Activated gamma-delta T cell treated with Interleukin-2 at 50 U/mL for 16 hours (primary cell): ENCODE data around the gene DDX31.

Experiments used
- DNase-seq: peaks from one replicate; pipeline ENCODE4 v3.0.0-alpha.2; 2020

The DDX31 gene

GRCh38 chr9:132591751-132592314 lies 78.0 kb downstream of the DDX31 start:
- DNase-seq = no peak

- no peak for DNase-seq
Measured at GRCh38 chr9:132591244-132591643, 78.5 kb downstream of the DDX31 start.

GRCh38 chr9:132590318-132591182 lies 79.2 kb downstream of the DDX31 start:
- DNase-seq = no peak

GRCh38 chr9:132590037-132590317 lies 79.8 kb downstream of the DDX31 start:
- DNase-seq = no peak

- DNase-seq = no peak
Measured at GRCh38 chr9:132589148-132590036, 80.4 kb downstream of the DDX31 start.

- no peak for DNase-seq
Measured at GRCh38 chr9:132588501-132589147, 81.2 kb downstream of the DDX31 start.

- no peak for DNase-seq
Measured at GRCh38 chr9:132588098-132588497, 81.7 kb downstream of the DDX31 start.

- no peak for DNase-seq
Measured at GRCh38 chr9:132587592-132587955, 82.2 kb downstream of the DDX31 start.

- DNase-seq = no peak
Measured at GRCh38 chr9:132586830-132587591, 82.8 kb downstream of the DDX31 start.

GRCh38 chr9:132585954-132586829 lies 83.6 kb downstream of the DDX31 start:
- DNase-seq = no peak

GRCh38 chr9:132584601-132585560 lies 84.9 kb downstream of the DDX31 start:
- DNase-seq = no peak

GRCh38 chr9:132583584-132584304 lies 86.0 kb downstream of the DDX31 start:
- DNase-seq = no peak

- no peak for DNase-seq
Measured at GRCh38 chr9:132582786-132583583, 86.8 kb downstream of the DDX31 start.

- no peak for DNase-seq
Measured at GRCh38 chr9:132582276-132582785, 87.5 kb downstream of the DDX31 start, which contains the start of gene BARHL1. Gene BARHL1 (plus strand): TSS chr9:132582606. CDS start chr9:132582798, 192 bp downstream.

- DNase-seq = no peak
Measured at GRCh38 chr9:132579427-132579798, 90.4 kb downstream of the DDX31 start.

GRCh38 chr9:132578367-132578932 lies 91.3 kb downstream of the DDX31 start:
- no peak for DNase-seq

- no peak for DNase-seq
Measured at GRCh38 chr9:132577119-132577518, 92.7 kb downstream of the DDX31 start.

- no peak for DNase-seq
Measured at GRCh38 chr9:132575811-132576210, 94.0 kb downstream of the DDX31 start.
